MM.1S (cell line): ENCODE data around the gene MAU2.

Experiments used
- DNase-seq: peaks from one replicate; pipeline ENCODE4 v3.0.0-alpha.2; 2015
- H2AFZ ChIP-seq: fragments of 300-600 bp; sonication (generic); 2 replicates; pipeline ENCODE4 v1.6.0; 2016; ENCODE audit warnings: antibody characterized with exemption, low read length
- H3F3A ChIP-seq: fragments of 300-600 bp; sonication (generic); 2 replicates; pipeline ENCODE4 v1.6.1; 2016; ENCODE audit warnings: mild to moderate bottlenecking, antibody characterized with exemption, low read length, moderate library complexity, mixed read lengths; ENCODE audit not compliant: insufficient read depth
- H3K27ac ChIP-seq: fragments of 300-600 bp; sonication (generic); 2 replicates; pipeline ENCODE4 v1.5.1; 2016; ENCODE audit warnings: mild to moderate bottlenecking, low read length
- H3K27me3 ChIP-seq: fragments of 300-600 bp; sonication (generic); replicated peaks from 2 replicates; pipeline ENCODE4 v1.6.0; 2016; ENCODE audit warnings: low read length; ENCODE audit not compliant: insufficient read depth
- H3K36me3 ChIP-seq: fragments of 300-600 bp; sonication (generic); replicated peaks from 2 replicates; pipeline ENCODE4 v1.6.1; 2016; ENCODE audit warnings: mild to moderate bottlenecking, low read length, mixed read lengths; ENCODE audit not compliant: insufficient read depth
- H3K4me1 ChIP-seq: fragments of 300-600 bp; sonication (generic); 2 replicates; pipeline ENCODE4 v1.6.1; 2016; ENCODE audit warnings: low read length, mixed read lengths
- H3K4me2 ChIP-seq: fragments of 300-600 bp; sonication (generic); 2 replicates; pipeline ENCODE4 v1.6.0; 2016; ENCODE audit warnings: low read depth, low read length
- H3K4me3 ChIP-seq: fragments of 300-600 bp; sonication (generic); 2 replicates; pipeline ENCODE4 v1.5.1; 2016; ENCODE audit warnings: low read length, mixed read lengths
- H3K79me2 ChIP-seq: fragments of 300-600 bp; sonication (generic); 2 replicates; pipeline ENCODE4 v1.6.1; 2016; ENCODE audit warnings: mixed run types, low read length, mixed read lengths
- H3K9ac ChIP-seq: fragments of 300-600 bp; sonication (generic); 2 replicates; pipeline ENCODE4 v1.6.1; 2016; ENCODE audit warnings: low read length, mixed read lengths
- H3K9me2 ChIP-seq: fragments of 300-600 bp; sonication (generic); replicated peaks from 2 replicates; pipeline ENCODE4 v1.6.1; 2016; ENCODE audit warnings: mild to moderate bottlenecking, low read length, mixed read lengths; ENCODE audit not compliant: insufficient read depth
- H3K9me3 ChIP-seq: fragments of 300-600 bp; sonication (generic); replicated peaks from 2 replicates; pipeline ENCODE4 v1.6.1; 2016; ENCODE audit warnings: mild to moderate bottlenecking, low read length, mixed read lengths; ENCODE audit not compliant: insufficient read depth
- H4K20me1 ChIP-seq: fragments of 300-600 bp; sonication (generic); 2 replicates; pipeline ENCODE4 v1.6.1; 2016; ENCODE audit warnings: mild to moderate bottlenecking, low read length, moderate library complexity, mixed read lengths; ENCODE audit not compliant: insufficient read depth
- CTCF ChIP-seq: fragments of 300-600 bp; sonication (generic); IDR thresholded peaks from 2 replicates; pipeline ENCODE4 v1.5.1; 2016; ENCODE audit warnings: antibody characterized with exemption, low read length, mixed read lengths
- EZH2 ChIP-seq: fragments of 300-600 bp; sonication (generic); optimal IDR thresholded peaks from 2 replicates; pipeline ENCODE3; 2017; ENCODE audit warnings: low read depth, mild to moderate bottlenecking, antibody characterized with exemption, low read length, mixed read lengths
- EZH2phosphoT487 ChIP-seq: fragments of 300-600 bp; sonication (generic); IDR thresholded peaks from 2 replicates; pipeline ENCODE4 v1.6.1; 2018; ENCODE audit warnings: antibody characterized with exemption, low read length

The MAU2 gene

DNA sequence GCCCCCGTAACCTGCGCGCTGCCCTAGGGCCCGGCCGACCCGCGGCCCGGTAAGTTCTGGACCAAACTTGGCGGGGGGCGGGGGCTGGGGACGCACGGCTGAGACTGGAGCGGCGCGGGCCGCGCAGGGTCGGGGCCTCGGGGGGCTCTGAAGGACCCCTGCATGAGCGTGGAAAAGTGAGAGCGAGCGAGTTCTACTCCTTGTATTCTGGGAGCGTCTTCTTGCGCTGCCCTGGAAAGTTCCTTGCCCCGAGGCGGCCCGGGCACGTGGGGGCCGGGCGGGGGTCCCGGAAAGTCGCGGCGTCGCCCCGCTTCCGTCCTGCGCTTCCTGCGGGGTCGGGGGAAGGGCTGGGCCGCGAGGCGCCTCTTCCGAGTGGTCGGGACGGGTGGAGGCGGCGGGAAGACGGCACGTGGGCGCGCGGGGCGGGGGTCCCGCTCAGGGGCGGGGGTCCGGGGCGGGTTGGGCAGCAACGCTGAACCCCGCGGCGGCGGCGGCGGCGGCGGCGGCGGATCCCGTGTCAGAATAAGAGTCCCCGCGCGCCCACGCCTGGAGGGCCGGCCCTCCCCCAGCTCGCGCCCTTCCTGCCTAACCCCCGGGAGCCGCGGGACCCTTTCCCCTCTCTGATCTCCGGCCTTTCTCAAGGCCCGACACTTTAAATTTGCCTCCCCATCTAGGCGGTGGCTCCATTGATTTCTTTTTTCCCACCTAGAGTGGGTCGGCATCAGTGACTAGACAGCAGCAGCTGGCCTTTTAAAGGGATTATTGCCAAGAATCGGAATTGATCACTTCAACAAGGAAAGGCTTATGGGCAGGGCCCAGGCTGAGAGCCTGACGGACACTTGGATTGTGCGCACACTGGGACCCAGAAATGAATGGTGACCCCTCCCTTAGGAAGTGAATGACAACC is 85.6 kb downstream of the MAU2 start:
- no peaks in the 10 kb centered on the region for H3K9me3 ChIP-seq
- no peaks in the 10 kb centered on the region for H3K36me3 ChIP-seq
- H3K27ac ChIP-seq: peak overlapping the region; percentile 32; the same call in 1 of the 2 replicates
- no peaks in the 10 kb centered on the region for H3K27me3 ChIP-seq
- TF ChIP-seq EZH2phosphoT487: no peak
- no peak for TF ChIP-seq CTCF
- TF ChIP-seq EZH2: no peak
- H4K20me1 ChIP-seq: peaks cover 33% of the 10 kb centered on the region
- H2AFZ ChIP-seq: peak overlapping the region; percentile 33; the same call in 1 of the 2 replicates
- peak; percentile 25 for DNase-seq
- H3K4me1 ChIP-seq: peaks cover 12% of the 10 kb centered on the region
- H3K4me3 ChIP-seq: peak overlapping the region; percentile 82
- H3F3A ChIP-seq: peaks cover 16% of the 10 kb centered on the region
- H3K9me2 ChIP-seq: no peaks in the 10 kb centered on the region
- peaks cover 68% of the 10 kb centered on the region for H3K79me2 ChIP-seq
- peak overlapping the region; percentile 98 for H3K4me2 ChIP-seq
- H3K9ac ChIP-seq: peak overlapping the region; percentile 75; the same call in 1 of the 2 replicates

GRCh38 chr19:19406878-19407632 is 86.4 kb downstream of the MAU2 start:
- H3K36me3 ChIP-seq: no peaks in the 10 kb centered on the region
- peak overlapping the region; percentile 82 for H3K4me3 ChIP-seq
- TF ChIP-seq EZH2 (no peak), CTCF (peak; percentile 71), EZH2phosphoT487 (no peak)
- no peaks in the 10 kb centered on the region for H3K27me3 ChIP-seq
- H3K4me2 ChIP-seq: peak overlapping the region; percentile 98
- peaks cover 12% of the 10 kb centered on the region for H3K4me1 ChIP-seq
- no peaks in the 10 kb centered on the region for H3K9me3 ChIP-seq
- H3K9ac ChIP-seq: peak overlapping the region; percentile 48; the same call in 1 of the 2 replicates
- peak; percentile 79 for DNase-seq
- peak overlapping the region; percentile 25; the same call in 1 of the 2 replicates for H2AFZ ChIP-seq
- peaks cover 16% of the 10 kb centered on the region for H3F3A ChIP-seq
- H4K20me1 ChIP-seq: peaks cover 33% of the 10 kb centered on the region
- peaks cover 72% of the 10 kb centered on the region for H3K79me2 ChIP-seq
- no peaks in the 10 kb centered on the region for H3K9me2 ChIP-seq
- H3K27ac ChIP-seq: peak overlapping the region; percentile 31; the same call in 1 of the 2 replicates

GRCh38 chr19:19407633-19407930 is 87.0 kb downstream of the MAU2 start:
- H3K4me2 ChIP-seq: peak overlapping the region; percentile 98; the same call in 1 of the 2 replicates
- DNase-seq: no peak
- H3K36me3 ChIP-seq: no peaks in the 10 kb centered on the region
- no peak overlapping the region for H3K4me3 ChIP-seq
- peaks cover 36% of the 10 kb centered on the region for H4K20me1 ChIP-seq
- H3K9me3 ChIP-seq: no peaks in the 10 kb centered on the region
- H3K79me2 ChIP-seq: peaks cover 77% of the 10 kb centered on the region
- H3K27ac ChIP-seq: no peak overlapping the region
- H3K27me3 ChIP-seq: no peaks in the 10 kb centered on the region
- H3K9ac ChIP-seq: peak overlapping the region; percentile 48; the same call in 1 of the 2 replicates
- peaks cover 16% of the 10 kb centered on the region for H3F3A ChIP-seq
- peaks cover 12% of the 10 kb centered on the region for H3K4me1 ChIP-seq
- no peak overlapping the region for H2AFZ ChIP-seq
- TF ChIP-seq EZH2phosphoT487 (no peak), CTCF (no peak), EZH2 (no peak)
- H3K9me2 ChIP-seq: no peaks in the 10 kb centered on the region
